H9 (cell line): ENCODE data around the gene FBLN1. TPM values are rescaled to one million over a fixed set of nuclear protein-coding genes. Genes with fewer than 3 reads are reported as not detected.

Source experiments
- DNase-seq: peaks from one replicate; pipeline ENCODE4 v3.0.0-alpha.2; 2017
- H2AFZ ChIP-seq: one replicate; pipeline ENCODE4 v1.6.1; 2013; ENCODE audit warnings: mild to moderate bottlenecking, low read length, control low read depth, moderate library complexity
- H2AK5ac ChIP-seq: 2 replicates; pipeline ENCODE4 v1.6.1; 2013; ENCODE audit warnings: low read length, control low read depth, mixed read lengths; ENCODE audit not compliant: insufficient read length
- H2BK120ac ChIP-seq: one replicate; pipeline ENCODE4 v1.6.1; 2013; ENCODE audit warnings: low read depth, mild to moderate bottlenecking, low read length, control low read depth, inconsistent platforms; ENCODE audit not compliant: poor library complexity, severe bottlenecking
- H2BK12ac ChIP-seq: 2 replicates; pipeline ENCODE4 v1.6.1; 2013; ENCODE audit warnings: low read length, control low read depth, mixed read lengths, low read depth; ENCODE audit not compliant: insufficient read length
- H2BK15ac ChIP-seq: 2 replicates; pipeline ENCODE4 v1.6.1; 2013; ENCODE audit warnings: low read depth, low read length, control low read depth
- H2BK20ac ChIP-seq: one replicate; pipeline ENCODE4 v1.6.1; 2013; ENCODE audit warnings: low read depth, mild to moderate bottlenecking, low read length, control low read depth, inconsistent platforms; ENCODE audit not compliant: poor library complexity, severe bottlenecking
- H2BK5ac ChIP-seq: 2 replicates; pipeline ENCODE4 v1.6.1; 2013; ENCODE audit warnings: low read length, control low read depth, mixed read lengths; ENCODE audit not compliant: insufficient read length
- H3K14ac ChIP-seq: 2 replicates; pipeline ENCODE4 v1.6.1; 2013; ENCODE audit warnings: low read length, control low read depth; ENCODE audit not compliant: insufficient read depth
- H3K18ac ChIP-seq: 2 replicates; pipeline ENCODE4 v1.6.1; 2013; ENCODE audit warnings: low read depth, mild to moderate bottlenecking, mixed read lengths, low read length, control low read depth; ENCODE audit not compliant: insufficient read length
- H3K23ac ChIP-seq: 2 replicates; pipeline ENCODE4 v1.6.1; 2013; ENCODE audit warnings: low read length, control low read depth, mixed read lengths, low read depth; ENCODE audit not compliant: insufficient read length
- H3K23me2 ChIP-seq: 2 replicates; pipeline ENCODE4 v1.6.1; 2013; ENCODE audit warnings: low read depth, mild to moderate bottlenecking, mixed read lengths, low read length, control low read depth; ENCODE audit not compliant: insufficient read length, poor library complexity, severe bottlenecking
- H3K27ac ChIP-seq: 2 replicates; pipeline ENCODE4 v1.5.1; 2013; ENCODE audit warnings: low read length, control low read depth, mixed read lengths, low read depth; ENCODE audit not compliant: insufficient read length
- H3K27me3 ChIP-seq: 2 replicates; pipeline ENCODE4 v1.6.1; 2013; ENCODE audit warnings: low read length, control low read depth, inconsistent platforms; ENCODE audit not compliant: insufficient read depth
- H3K4ac ChIP-seq: 2 replicates; pipeline ENCODE4 v1.6.1; 2013; ENCODE audit warnings: low read depth, mild to moderate bottlenecking, control low read depth, inconsistent platforms, low read length, moderate library complexity
- H3K4me1 ChIP-seq: 2 replicates; pipeline ENCODE4 v1.6.1; 2013; ENCODE audit warnings: low read length, control low read depth, inconsistent platforms; ENCODE audit not compliant: insufficient read depth
- H3K4me2 ChIP-seq: 2 replicates; pipeline ENCODE4 v1.6.1; 2013; ENCODE audit warnings: low read length, control low read depth, mixed read lengths; ENCODE audit not compliant: insufficient read length, insufficient read depth
- H3K56ac ChIP-seq: 2 replicates; pipeline ENCODE4 v1.6.1; 2013; ENCODE audit warnings: low read depth, mild to moderate bottlenecking, mixed read lengths, low read length, control low read depth; ENCODE audit not compliant: insufficient read length
- H3K79me1 ChIP-seq: 2 replicates; pipeline ENCODE4 v1.6.1; 2013; ENCODE audit warnings: low read depth, mild to moderate bottlenecking, moderate library complexity, low read length, control low read depth, inconsistent platforms; ENCODE audit not compliant: insufficient read depth, poor library complexity, severe bottlenecking
- H3K79me2 ChIP-seq: 2 replicates; pipeline ENCODE4 v1.6.1; 2013; ENCODE audit warnings: low read length, control low read depth, inconsistent platforms; ENCODE audit not compliant: insufficient read depth
- H3K9ac ChIP-seq: 2 replicates; pipeline ENCODE4 v1.6.1; 2013; ENCODE audit warnings: low read length, control low read depth, mixed read lengths; ENCODE audit not compliant: insufficient read length; ENCODE audit errors: extremely low read depth
- H3K9me3 ChIP-seq: one replicate; pipeline ENCODE4 v1.6.1; 2013; ENCODE audit warnings: low read depth, low read length, inconsistent platforms; ENCODE audit not compliant: control insufficient read depth
- H3T11ph ChIP-seq: one replicate; pipeline ENCODE4 v1.6.1; 2013; ENCODE audit warnings: mild to moderate bottlenecking, low read length, control low read depth, inconsistent platforms
- H4K20me1 ChIP-seq: one replicate; pipeline ENCODE4 v1.6.1; 2013; ENCODE audit not compliant: control insufficient read depth, insufficient read length, insufficient read depth
- H4K5ac ChIP-seq: 2 replicates; pipeline ENCODE4 v1.6.1; 2013; ENCODE audit warnings: low read depth, mild to moderate bottlenecking, mixed read lengths, low read length, control low read depth; ENCODE audit not compliant: insufficient read length
- H4K8ac ChIP-seq: replicated peaks from 2 replicates; pipeline ENCODE4 v1.6.1; 2013; ENCODE audit warnings: low read length, control low read depth, mixed read lengths, low read depth; ENCODE audit not compliant: insufficient read length
- H4K91ac ChIP-seq: 2 replicates; pipeline ENCODE4 v1.6.1; 2013; ENCODE audit warnings: low read depth, mild to moderate bottlenecking, moderate library complexity, mixed read lengths, low read length, control low read depth; ENCODE audit not compliant: insufficient read length
- H3K27ac Mint-ChIP-seq, 3 experiments: 2 replicates in 2 of 3; 3 replicates in 1 of 3; pipeline ENCODE4 v1.8.0; 2020 to 2021; ENCODE audit warnings: mixed read lengths in 3 of 3, mild to moderate bottlenecking in 1 of 3, moderate library complexity in 1 of 3
- H3K27me3 Mint-ChIP-seq: 2 replicates; pipeline ENCODE4 v1.8.0; 2021; ENCODE audit warnings: low read depth, mild to moderate bottlenecking, moderate library complexity, mixed read lengths
- H3K36me3 Mint-ChIP-seq, 3 experiments: 2 replicates in 2 of 3; 3 replicates in 1 of 3; pipeline ENCODE4 v1.8.0; 2020 to 2021; ENCODE audit warnings: low read depth in 3 of 3, mixed read lengths in 3 of 3; ENCODE audit not compliant: insufficient read depth in 1 of 3
- H3K4me1 Mint-ChIP-seq, 2 experiments: 2 replicates each; pipeline ENCODE4 v1.8.0; 2020; ENCODE audit warnings: mixed read lengths in 2 of 2
- H3K4me3 Mint-ChIP-seq, 2 experiments: 2 replicates in 1 of 2; 3 replicates in 1 of 2; pipeline ENCODE4 v1.8.0; 2020 to 2021; ENCODE audit warnings: mild to moderate bottlenecking in 2 of 2, mixed read lengths in 2 of 2, moderate library complexity in 1 of 2
- H3K9me3 Mint-ChIP-seq, 2 experiments: 2 replicates in 1 of 2; 3 replicates in 1 of 2; pipeline ENCODE4 v1.8.0; 2020; ENCODE audit warnings: mild to moderate bottlenecking in 2 of 2, mixed read lengths in 2 of 2, moderate library complexity in 1 of 2
- CTCF ChIP-seq: fragments of 200-600 bp; sonication (generic); conservative IDR thresholded peaks from 3 replicates; pipeline ENCODE4 v1.8.0; 2021; ENCODE audit warnings: antibody characterized with exemption, mild to moderate bottlenecking
- WGBS: extraction: QIAGEN DNeasy Blood & Tissue Kit; methylation state at CpG from one replicate; pipeline ENCODE4 v1.1.7; 2013; ENCODE audit warnings: missing lambda C conversion rate, low lambda C conversion rate, mixed read lengths; ENCODE audit not compliant: insufficient read length; ENCODE audit errors: extremely low coverage; 5-methylcytosine and 5-hydroxymethylcytosine counted together
- total RNA-seq: library from RNA; stranded (reverse); gene quantifications from 2 replicates; pipeline ENCODE4 v1.2.1, GENCODE V29; 2021

FBLN1 gene
- total RNA-seq, 1 experiment from 2014 or later: 140 TPM

GRCh38 chr22:45453764-45454163 lies 48.9 kb upstream of the FBLN1 start:
- WGBS: no CpG with 5 or more reads among the region's 6 CpGs
- H3T11ph ChIP-seq: no peak overlapping the region
- no peak overlapping the region for H4K91ac ChIP-seq
- H3K79me1 ChIP-seq: no peaks in the 10 kb centered on the region
- H2BK120ac ChIP-seq: no peak overlapping the region
- DNase-seq: no peak
- H4K20me1 ChIP-seq: no peaks in the 10 kb centered on the region
- no peaks in the 10 kb centered on the region for H3K36me3 Mint-ChIP-seq
- H3K56ac ChIP-seq: no peak overlapping the region
- no peaks in the 10 kb centered on the region for H3K4me1 Mint-ChIP-seq
- no peaks in the 10 kb centered on the region for H3K9me3 ChIP-seq
- no peak overlapping the region for H2BK12ac ChIP-seq
- no peak overlapping the region for H3K23ac ChIP-seq
- no peak overlapping the region for H2AK5ac ChIP-seq
- no peaks in the 10 kb centered on the region for H3K4me1 ChIP-seq
- H3K27ac Mint-ChIP-seq: no peak overlapping the region
- H3K27me3 Mint-ChIP-seq: peaks cover 12% of the 10 kb centered on the region
- H2BK5ac ChIP-seq: no peak overlapping the region
- H3K18ac ChIP-seq: no peak overlapping the region
- H4K8ac ChIP-seq: no peak overlapping the region
- H3K4me3 Mint-ChIP-seq: no peak overlapping the region
- no peak overlapping the region for H2BK20ac ChIP-seq
- no peaks in the 10 kb centered on the region for H3K23me2 ChIP-seq
- H3K9ac ChIP-seq: no peak overlapping the region
- no peak overlapping the region for H2AFZ ChIP-seq
- no peak overlapping the region for H3K14ac ChIP-seq
- no peaks in the 10 kb centered on the region for H3K27me3 ChIP-seq
- H3K4ac ChIP-seq: no peak overlapping the region
- no peak overlapping the region for H3K27ac ChIP-seq
- H4K5ac ChIP-seq: no peak overlapping the region
- H3K4me2 ChIP-seq: no peak overlapping the region
- no peak overlapping the region for H2BK15ac ChIP-seq
- H3K79me2 ChIP-seq: no peaks in the 10 kb centered on the region
- TF ChIP-seq CTCF: no peak
- H3K9me3 Mint-ChIP-seq: no peaks in the 10 kb centered on the region
